ENCODE measurements around the gene IFT122.

The IFT122 gene

GRCh38 chr3:129560269-129560787 lies 120.3 kb downstream of the IFT122 start:
- peaks cover 1% of the 10 kb centered on the region for H3K36me3 Mint-ChIP-seq
- H3K4me3 Mint-ChIP-seq, result no peak overlapping the region
- peaks cover 4% of the 10 kb centered on the region for H3K4me1 Mint-ChIP-seq
- no peak for ATAC-seq (ENCODE audit: low read depth)
- H3K9me3 Mint-ChIP-seq, result no peaks in the 10 kb centered on the region
- H3K27me3 Mint-ChIP-seq, result no peaks in the 10 kb centered on the region
- peak overlapping the region; percentile 1 for H3K27ac Mint-ChIP-seq
- DNase-seq (ENCODE audit: low spot score in 2 of 2), result no peak

GRCh38 chr3:129560911-129561594 lies 121.0 kb downstream of the IFT122 start:
- DNase-seq (ENCODE audit: low spot score in 2 of 2) (no peak), ATAC-seq (ENCODE audit: low read depth) (no peak)
- Mint-ChIP-seq H3K27me3 (no peaks in the 10 kb centered on the region), H3K27ac (peak overlapping the region; percentile 1), H3K36me3 (peaks cover 1% of the 10 kb centered on the region), H3K4me1 (peaks cover 4% of the 10 kb centered on the region), H3K9me3 (no peaks in the 10 kb centered on the region), H3K4me3 (no peak overlapping the region)

GRCh38 chr3:129561619-129562248 lies 121.7 kb downstream of the IFT122 start:
- Mint-ChIP-seq H3K36me3 (peaks cover 1% of the 10 kb centered on the region), H3K27me3 (no peaks in the 10 kb centered on the region), H3K27ac (no peak overlapping the region), H3K4me3 (no peak overlapping the region), H3K4me1 (peaks cover 8% of the 10 kb centered on the region), H3K9me3 (no peaks in the 10 kb centered on the region)
- ATAC-seq (ENCODE audit: low read depth) (no peak), DNase-seq (ENCODE audit: low spot score in 2 of 2) (no peak)

GRCh38 chr3:129562803-129563202 lies 122.8 kb downstream of the IFT122 start:
- no peak overlapping the region for H3K4me3 Mint-ChIP-seq
- H3K27me3 Mint-ChIP-seq, result no peaks in the 10 kb centered on the region
- H3K4me1 Mint-ChIP-seq, result peaks cover 10% of the 10 kb centered on the region
- no peak overlapping the region for H3K27ac Mint-ChIP-seq
- no peak for ATAC-seq (ENCODE audit: low read depth)
- H3K36me3 Mint-ChIP-seq, result peaks cover 1% of the 10 kb centered on the region
- DNase-seq (ENCODE audit: low spot score in 2 of 2), result no peak
- H3K9me3 Mint-ChIP-seq, result no peaks in the 10 kb centered on the region

GRCh38 chr3:129563332-129563731 lies 123.3 kb downstream of the IFT122 start:
- H3K36me3 Mint-ChIP-seq, result peaks cover 1% of the 10 kb centered on the region

GRCh38 chr3:129563850-129564535 lies 124.0 kb downstream of the IFT122 start:
- Mint-ChIP-seq H3K36me3 (peaks cover 1% of the 10 kb centered on the region), H3K4me1 (peaks cover 10% of the 10 kb centered on the region), H3K4me3 (no peak overlapping the region), H3K27me3 (no peaks in the 10 kb centered on the region), H3K27ac (no peak overlapping the region), H3K9me3 (no peaks in the 10 kb centered on the region)
- ATAC-seq (ENCODE audit: low read depth), result no peak
- DNase-seq (ENCODE audit: low spot score in 2 of 2), result no peak

More at GRCh38 chr3:129563332-129563731, 123.3 kb downstream of the IFT122 start:
- no peak for ATAC-seq (ENCODE audit: low read depth)
- Mint-ChIP-seq H3K9me3 (no peaks in the 10 kb centered on the region), H3K4me1 (peaks cover 10% of the 10 kb centered on the region), H3K4me3 (no peak overlapping the region), H3K27ac (no peak overlapping the region), H3K27me3 (no peaks in the 10 kb centered on the region)
- no peak for DNase-seq (ENCODE audit: low spot score in 2 of 2)

- Mint-ChIP-seq H3K9me3 (no peaks in the 10 kb centered on the region), H3K36me3 (peaks cover 1% of the 10 kb centered on the region), H3K4me1 (peaks cover 10% of the 10 kb centered on the region), H3K27me3 (no peaks in the 10 kb centered on the region), H3K4me3 (no peak overlapping the region), H3K27ac (no peak overlapping the region)
- no peak for DNase-seq (ENCODE audit: low spot score in 2 of 2)
- ATAC-seq (ENCODE audit: low read depth), result no peak
These were observed 125.1 kb downstream of the IFT122 start for GRCh38 chr3:129564981-129565644.

- Mint-ChIP-seq H3K9me3 (no peaks in the 10 kb centered on the region), H3K36me3 (no peaks in the 10 kb centered on the region), H3K27ac (no peak overlapping the region), H3K4me1 (peaks cover 6% of the 10 kb centered on the region), H3K27me3 (no peaks in the 10 kb centered on the region), H3K4me3 (no peak overlapping the region)
- ATAC-seq (ENCODE audit: low read depth) (no peak), DNase-seq (ENCODE audit: low spot score in 2 of 2) (no peak)
These were observed 125.9 kb downstream of the IFT122 start for GRCh38 chr3:129565902-129566301.

GRCh38 chr3:129567176-129567705 lies 127.2 kb downstream of the IFT122 start:
- no peaks in the 10 kb centered on the region for H3K27me3 Mint-ChIP-seq
- no peak for DNase-seq (ENCODE audit: low spot score in 2 of 2)
- H3K4me3 Mint-ChIP-seq, result no peak overlapping the region
- no peak for ATAC-seq (ENCODE audit: low read depth)
- H3K36me3 Mint-ChIP-seq, result no peaks in the 10 kb centered on the region
- no peaks in the 10 kb centered on the region for H3K9me3 Mint-ChIP-seq
- peaks cover 9% of the 10 kb centered on the region for H3K4me1 Mint-ChIP-seq
- H3K27ac Mint-ChIP-seq, result peak overlapping the region; percentile 21

GRCh38 chr3:129567939-129568338 lies 127.9 kb downstream of the IFT122 start:
- no peaks in the 10 kb centered on the region for H3K9me3 Mint-ChIP-seq
- ATAC-seq (ENCODE audit: low read depth) (no peak), DNase-seq (ENCODE audit: low spot score in 2 of 2) (no peak)
- no peaks in the 10 kb centered on the region for H3K36me3 Mint-ChIP-seq
- H3K4me3 Mint-ChIP-seq, result no peak overlapping the region
- no peak overlapping the region for H3K27ac Mint-ChIP-seq
- H3K27me3 Mint-ChIP-seq, result no peaks in the 10 kb centered on the region
- H3K4me1 Mint-ChIP-seq, result peaks cover 9% of the 10 kb centered on the region

GRCh38 chr3:129569856-129570255 lies 129.8 kb downstream of the IFT122 start:
- ATAC-seq (ENCODE audit: low read depth) (no peak), DNase-seq (ENCODE audit: low spot score in 2 of 2) (no peak)
- H3K9me3 Mint-ChIP-seq, result no peaks in the 10 kb centered on the region
- no peaks in the 10 kb centered on the region for H3K36me3 Mint-ChIP-seq
- H3K4me3 Mint-ChIP-seq, result no peak overlapping the region
- no peak overlapping the region for H3K27ac Mint-ChIP-seq
- H3K4me1 Mint-ChIP-seq, result peaks cover 23% of the 10 kb centered on the region
- no peaks in the 10 kb centered on the region for H3K27me3 Mint-ChIP-seq
